ENCODE data around the gene FBXL7.

The FBXL7 gene

GRCh38 chr5:15585841-15586591 lies 86.0 kb downstream of the FBXL7 start:
- no peak for DNase-seq (ENCODE audit: extremely low read depth, low read depth)
- H3K4me3 ChIP-seq (replicated peaks; ENCODE audit: low read depth, low read length), result no peak overlapping the region

GRCh38 chr5:15587916-15588315 lies 87.9 kb downstream of the FBXL7 start:
- no peak for TF ChIP-seq CTCF (IDR thresholded peaks at IDR 0.05; ENCODE audit: low read depth, low read length, missing control alignments)
- H3K4me3 ChIP-seq (replicated peaks; ENCODE audit: low read depth, low read length), result no peak overlapping the region

More at GRCh38 chr5:15585841-15586591, 86.0 kb downstream of the FBXL7 start:
- no peak for TF ChIP-seq CTCF (IDR thresholded peaks at IDR 0.05; ENCODE audit: low read depth, low read length, missing control alignments)

GRCh38 chr5:15592728-15593127 lies 92.7 kb downstream of the FBXL7 start:
- no peak for DNase-seq (ENCODE audit: extremely low read depth, low read depth)
- H3K4me3 ChIP-seq (replicated peaks; ENCODE audit: low read depth, low read length), result no peak overlapping the region
- TF ChIP-seq CTCF (IDR thresholded peaks at IDR 0.05; ENCODE audit: low read depth, low read length, missing control alignments), result no peak

More at GRCh38 chr5:15587916-15588315, 87.9 kb downstream of the FBXL7 start:
- DNase-seq (ENCODE audit: extremely low read depth, low read depth), result no peak

GRCh38 chr5:15594977-15595568 lies 95.1 kb downstream of the FBXL7 start:
- H3K4me3 ChIP-seq (replicated peaks; ENCODE audit: low read depth, low read length), result no peak overlapping the region
- TF ChIP-seq CTCF (IDR thresholded peaks at IDR 0.05; ENCODE audit: low read depth, low read length, missing control alignments), result no peak
- no peak for DNase-seq (ENCODE audit: extremely low read depth, low read depth)

- DNase-seq (ENCODE audit: extremely low read depth, low read depth), result no peak
- no peak for TF ChIP-seq CTCF (IDR thresholded peaks at IDR 0.05; ENCODE audit: low read depth, low read length, missing control alignments)
- H3K4me3 ChIP-seq (replicated peaks; ENCODE audit: low read depth, low read length), result no peak overlapping the region
Measured at GRCh38 chr5:15595929-15596328, 95.9 kb downstream of the FBXL7 start.

GRCh38 chr5:15596936-15597335 lies 97.0 kb downstream of the FBXL7 start:
- DNase-seq (ENCODE audit: extremely low read depth, low read depth), result no peak
- no peak for TF ChIP-seq CTCF (IDR thresholded peaks at IDR 0.05; ENCODE audit: low read depth, low read length, missing control alignments)
- no peak overlapping the region for H3K4me3 ChIP-seq (replicated peaks; ENCODE audit: low read depth, low read length)
